Caki2 (cell line): ENCODE data around the gene ULK1. TPM values are rescaled to one million over a fixed set of nuclear protein-coding genes. Genes with fewer than 3 reads are reported as not detected.

Experiments used
- total RNA-seq: library from RNA; depleted of rRNA; stranded (reverse); fragments of >200 nt; shearing (Covaris generic); gene quantifications from 2 replicates; pipeline ENCODE4 v1.2.3, GENCODE V29; 2014; ENCODE audit warnings: low replicate concordance; rRNA removed

Gene ULK1
- total RNA-seq, 1 experiment from 2014 or later = 3.7 TPM

Other genes starting within 250 kb of the ULK1 start
- 17.4 and 18.1 TPM in 2 replicates for gene SFSWAP, start 183.5 kb upstream of the ULK1 start, total RNA-seq
- gene MMP17, start 66.2 kb upstream of the ULK1 start, total RNA-seq = 1.0 and 4.5 TPM in 2 replicates
- gene PUS1, start 34.7 kb downstream of the ULK1 start, total RNA-seq = 32.3 and 36.4 TPM in 2 replicates
- 3.2 and 3.9 TPM in 2 replicates for gene EP400, start 55.3 kb downstream of the ULK1 start, total RNA-seq
- 7.1 and 10.5 TPM in 2 replicates for gene DDX51, start 249.7 kb downstream of the ULK1 start, total RNA-seq
- gene NOC4L, start 249.8 kb downstream of the ULK1 start, total RNA-seq = 29.6 and 32.9 TPM in 2 replicates